ENCODE results near the gene POU2F1.

Gene POU2F1

DNA sequence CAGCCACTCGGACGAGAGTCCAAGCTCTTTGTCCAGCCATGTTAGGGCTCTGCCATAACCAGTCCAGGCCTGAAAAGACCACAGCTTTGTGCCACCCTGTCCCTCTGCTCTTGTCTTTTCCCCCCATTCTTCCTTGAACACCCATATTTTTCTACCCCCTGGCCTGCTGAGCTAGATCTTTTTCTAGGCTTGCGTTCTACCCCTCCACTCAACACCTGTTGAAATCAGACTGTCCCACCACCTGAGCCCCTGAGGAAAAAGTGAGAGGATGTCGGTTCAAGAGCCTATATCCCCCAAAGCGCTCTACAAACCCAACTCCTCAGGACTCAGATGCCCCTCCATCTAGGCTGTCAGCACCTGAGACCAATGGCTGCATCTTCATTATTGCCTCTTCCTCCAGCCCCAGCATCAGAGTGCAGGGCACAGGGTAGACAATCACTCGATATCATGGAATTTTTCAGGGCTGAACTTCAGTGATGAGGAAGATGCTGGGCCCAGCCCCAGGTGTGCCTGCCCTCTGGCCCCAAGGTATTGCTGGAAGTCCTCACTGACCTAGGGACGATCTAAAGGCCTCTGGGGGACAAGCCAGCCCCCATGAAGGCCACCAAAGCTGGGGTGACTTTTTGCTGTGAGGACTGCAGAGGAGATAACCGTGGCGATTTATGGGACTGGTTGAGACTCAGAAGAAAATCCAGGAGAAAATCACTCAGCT, 222.3 kb downstream of the POU2F1 start:
- DNase-seq (ENCODE audit: low spot score), result no peak

GRCh38 chr1:167443757-167444156, 223.1 kb downstream of the POU2F1 start:
- no peak for DNase-seq (ENCODE audit: low spot score)

- DNase-seq (ENCODE audit: low spot score), result no peak
Observed at GRCh38 chr1:167446966-167447365, 226.3 kb downstream of the POU2F1 start.

DNA sequence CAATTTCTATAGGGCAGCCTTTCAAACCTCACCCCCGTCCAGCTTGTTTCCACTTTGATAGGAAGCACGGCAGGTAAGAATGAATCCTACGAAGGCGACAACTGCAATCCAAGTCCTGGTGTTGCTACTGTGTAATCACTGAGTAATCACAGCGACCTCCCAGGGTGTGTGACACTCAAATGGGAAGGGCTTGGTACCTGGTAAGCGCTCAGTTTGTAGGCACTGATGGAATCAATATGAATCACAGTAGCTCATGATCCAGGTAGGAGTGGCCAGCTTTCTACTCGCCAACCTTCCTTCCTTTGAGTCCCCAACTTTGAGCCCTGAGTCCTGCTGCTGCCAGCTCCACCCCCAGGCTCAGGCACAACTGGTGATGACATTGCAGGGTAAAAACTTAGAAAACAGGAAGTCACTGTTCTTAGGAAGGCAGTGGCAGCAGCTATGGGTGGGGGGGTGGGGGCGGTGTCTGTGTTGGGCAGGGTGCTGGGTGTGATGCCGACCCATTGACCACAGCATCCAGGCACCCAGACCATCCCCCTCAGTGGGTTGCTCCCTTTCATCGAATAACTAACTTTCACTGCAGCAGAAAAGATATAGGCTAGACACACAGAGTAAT, 226.9 kb downstream of the POU2F1 start:
- DNase-seq (ENCODE audit: low spot score), result no peak

DNA sequence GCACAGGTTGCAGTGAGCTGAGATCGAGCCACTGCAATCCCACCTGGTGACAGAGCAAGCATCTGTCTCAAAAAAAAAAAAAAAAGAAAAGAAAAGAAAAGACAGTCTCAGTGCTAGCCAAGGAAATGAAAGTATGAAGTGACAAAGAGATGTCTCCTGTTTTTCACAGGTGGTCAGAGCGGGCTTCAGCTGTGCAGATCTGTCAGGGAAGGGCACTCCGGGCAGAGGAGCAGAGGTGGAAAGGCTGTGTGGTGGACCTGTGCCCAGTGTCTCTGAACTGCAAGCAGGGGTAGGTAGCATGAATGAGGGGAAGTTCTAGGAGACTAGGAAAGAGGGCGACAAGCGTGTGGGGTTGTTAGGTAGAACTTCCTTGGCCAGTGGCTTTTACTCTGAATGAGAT, 230.2 kb downstream of the POU2F1 start:
- DNase-seq (ENCODE audit: low spot score), result no peak

DNA sequence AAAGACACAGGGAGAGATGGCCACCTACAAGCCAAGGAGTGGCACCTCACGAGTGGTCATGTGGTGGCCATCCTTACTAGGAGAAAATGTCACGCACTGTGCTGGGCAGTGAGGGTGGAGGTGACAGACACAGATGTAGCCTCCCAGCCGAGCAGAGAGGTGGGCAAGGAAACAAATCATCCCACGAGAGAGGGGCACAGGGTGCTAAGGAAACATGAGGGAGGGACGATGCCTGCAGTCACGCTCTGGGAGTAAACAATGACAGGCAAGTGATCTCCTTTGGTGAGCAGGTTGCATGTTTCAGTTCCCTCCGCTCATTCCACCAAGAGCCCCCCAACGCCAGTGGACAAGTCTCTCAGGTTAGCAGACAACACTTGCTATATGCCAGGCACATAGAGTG, 231.8 kb downstream of the POU2F1 start:
- no peak for DNase-seq (ENCODE audit: low spot score)

GRCh38 chr1:167453123-167453522, 232.4 kb downstream of the POU2F1 start:
- DNase-seq (ENCODE audit: low spot score), result no peak

DNA sequence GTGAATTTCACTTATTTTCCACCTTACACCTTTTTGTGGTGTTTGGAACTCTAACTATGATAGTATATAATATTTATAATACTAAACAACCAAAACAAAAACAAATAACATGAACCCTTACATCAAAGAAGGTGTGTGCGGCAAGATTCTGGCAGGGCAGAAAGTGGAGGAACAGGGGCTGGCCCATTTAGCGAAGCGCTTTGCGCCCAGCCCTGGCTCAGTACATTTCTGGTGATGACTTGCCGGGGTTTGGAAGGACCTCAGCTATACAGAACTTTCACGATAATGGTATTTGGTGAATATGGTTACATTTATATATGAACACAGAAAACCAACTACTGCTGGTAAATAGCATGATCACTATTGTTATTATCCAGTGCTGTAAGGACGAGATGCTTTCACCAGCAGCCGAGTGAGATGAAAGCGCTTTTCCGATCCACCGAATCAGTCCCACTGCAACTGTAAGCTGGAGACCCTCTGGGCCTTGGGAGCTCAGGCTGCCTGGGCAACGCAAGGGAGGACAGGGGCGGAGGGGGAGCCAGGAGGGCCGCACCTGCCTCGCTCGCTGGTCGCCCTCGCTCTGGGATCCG, 233.7 kb downstream of the POU2F1 start:
- DNase-seq (ENCODE audit: low spot score), result no peak

- no peak for DNase-seq (ENCODE audit: low spot score)
Observed at GRCh38 chr1:167454894-167455785, 234.5 kb downstream of the POU2F1 start.

DNA sequence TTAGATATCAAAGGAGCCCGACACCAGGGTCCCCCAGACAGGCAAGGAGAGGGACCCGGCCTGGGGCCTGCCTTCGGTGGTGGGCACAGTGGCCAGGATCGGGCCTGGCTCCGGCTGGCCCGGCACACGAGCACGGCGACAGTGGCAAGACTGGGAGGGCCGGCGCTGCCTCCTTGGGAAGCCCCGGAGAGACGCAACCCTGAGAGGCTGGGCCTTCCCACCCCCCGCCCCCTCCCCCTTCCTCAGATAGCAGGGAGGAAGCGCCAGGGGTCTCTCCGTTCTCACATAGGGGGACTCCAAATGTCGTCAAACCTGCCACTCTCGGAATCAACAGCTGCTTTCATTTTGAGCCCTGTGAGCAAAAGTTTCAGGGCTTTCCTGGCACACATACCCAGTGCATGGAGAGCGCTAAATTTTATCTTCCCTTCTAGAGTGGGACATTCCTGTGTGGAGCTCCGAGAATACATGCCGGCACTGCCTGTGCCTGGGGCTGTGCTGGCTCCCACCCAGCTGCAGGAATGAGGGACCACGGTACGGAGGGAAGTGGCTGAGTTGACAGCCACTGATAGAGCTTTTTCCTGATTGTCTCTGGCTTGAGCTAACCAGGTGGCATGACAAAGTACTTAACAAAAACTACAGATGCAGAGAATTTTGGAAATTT, 235.2 kb downstream of the POU2F1 start:
- no peak for DNase-seq (ENCODE audit: low spot score)

- no peak for DNase-seq (ENCODE audit: low spot score)
Observed at GRCh38 chr1:167456524-167456923, 235.8 kb downstream of the POU2F1 start.

DNA sequence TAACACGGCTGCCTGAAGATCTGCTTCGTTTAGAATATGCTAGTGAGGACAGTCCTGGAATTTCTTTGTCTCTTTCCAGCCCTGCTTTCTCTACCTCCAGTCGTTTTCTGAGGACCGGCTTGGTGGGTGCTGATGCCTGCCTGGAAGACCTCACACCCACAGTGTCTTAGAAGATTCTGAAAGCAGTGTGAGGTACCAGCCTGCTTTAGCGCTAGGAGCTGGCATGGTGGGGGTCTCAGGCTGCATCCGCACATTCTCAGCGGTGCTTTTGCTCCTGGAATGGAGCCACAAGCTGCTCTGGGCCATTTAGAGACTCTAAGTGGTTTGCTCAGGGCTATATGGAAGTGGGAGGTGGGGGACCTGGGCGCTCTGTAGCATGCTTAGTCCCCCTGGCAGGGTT, 236.2 kb downstream of the POU2F1 start:
- DNase-seq (ENCODE audit: low spot score), result no peak

DNA sequence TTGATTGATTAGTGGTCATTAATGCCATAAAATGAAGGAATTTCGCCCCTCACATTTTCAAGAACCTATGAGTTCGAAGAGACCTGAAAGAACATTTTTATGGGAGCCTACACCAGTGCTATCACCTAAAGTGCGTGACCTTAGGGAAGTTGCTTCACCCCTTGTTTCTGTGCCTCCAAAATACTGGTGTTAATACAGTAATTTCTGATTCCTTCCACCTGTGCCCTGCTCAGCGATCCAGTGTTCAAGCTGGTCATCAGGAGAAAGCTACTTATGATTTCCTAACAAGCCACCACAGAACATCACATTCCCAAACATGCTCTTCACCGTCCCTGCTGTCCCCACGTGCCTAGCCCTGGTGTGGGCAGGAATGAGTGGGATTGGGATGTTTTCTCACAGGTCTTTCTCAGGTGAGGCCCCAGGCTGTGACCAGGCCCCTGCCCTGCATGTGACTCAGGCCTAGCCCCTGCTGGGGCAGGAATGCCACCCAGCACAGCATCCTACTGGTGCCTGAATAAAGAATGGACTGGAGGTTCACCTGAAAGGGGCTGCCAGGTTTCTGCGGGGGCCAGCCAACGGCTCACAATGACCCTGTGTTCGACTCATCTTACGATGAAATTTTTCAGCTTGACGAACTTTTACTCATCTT, 237.4 kb downstream of the POU2F1 start:
- DNase-seq (ENCODE audit: low spot score), result no peak

GRCh38 chr1:167460836-167461235, 240.2 kb downstream of the POU2F1 start:
- no peak for DNase-seq (ENCODE audit: low spot score)

- DNase-seq (ENCODE audit: low spot score), result no peak
Observed at GRCh38 chr1:167462341-167462740, 241.7 kb downstream of the POU2F1 start.

DNA sequence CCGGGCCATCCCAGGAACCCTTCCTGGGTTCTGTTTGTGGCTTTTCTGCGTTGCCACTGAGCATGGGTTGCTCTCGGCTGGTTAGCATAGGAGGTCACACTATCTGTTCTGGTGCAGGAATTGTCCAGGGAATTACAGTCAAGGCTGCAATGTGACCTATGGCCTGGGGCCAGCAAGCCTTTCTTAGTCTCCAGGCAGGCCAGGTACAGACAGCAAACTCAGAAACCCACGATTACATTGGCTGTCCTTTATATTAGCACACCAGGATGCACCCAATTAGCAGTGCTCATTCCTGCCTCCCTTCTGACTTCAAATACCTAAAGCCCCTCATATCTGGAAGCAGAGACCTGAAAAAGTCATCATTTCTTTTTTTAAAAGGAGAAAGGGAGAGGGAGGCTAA, 242.4 kb downstream of the POU2F1 start:
- no peak for DNase-seq (ENCODE audit: low spot score)

GRCh38 chr1:167463875-167464575, 243.3 kb downstream of the POU2F1 start:
- no peak for DNase-seq (ENCODE audit: low spot score)

GRCh38 chr1:167465018-167465417, 244.3 kb downstream of the POU2F1 start:
- DNase-seq (ENCODE audit: low spot score), result no peak

DNA sequence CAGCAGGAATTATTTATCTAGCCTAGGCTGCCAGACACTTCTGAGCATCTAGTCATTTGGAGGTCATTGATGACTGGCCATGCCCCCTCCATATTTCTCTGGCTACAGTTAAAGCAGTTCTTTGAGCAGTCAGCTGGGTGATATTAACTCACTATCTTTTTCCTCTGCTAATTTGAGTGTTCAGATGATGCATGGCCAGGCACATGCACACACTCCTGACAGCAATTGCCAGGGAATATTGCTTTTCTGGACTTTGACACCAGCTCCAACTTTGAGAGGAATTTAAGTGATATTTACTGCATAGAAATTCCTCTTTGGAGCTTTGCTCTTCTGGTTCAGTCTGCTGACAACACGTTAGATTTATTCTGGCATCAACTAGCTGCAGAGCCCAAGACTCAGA, 245.1 kb downstream of the POU2F1 start:
- no peak for DNase-seq (ENCODE audit: low spot score)

- no peak for DNase-seq (ENCODE audit: low spot score)
Observed at GRCh38 chr1:167467126-167467710, 246.5 kb downstream of the POU2F1 start.
